ENCODE measurements around the gene HSPA12B. TPM values are rescaled to one million over a fixed set of nuclear protein-coding genes. Genes with fewer than 3 reads are reported as not detected.

Gene HSPA12B
- polyA plus RNA-seq, 1 experiment, result 0.02 TPM

GRCh38 chr20:3727401-3728021, 5.0 kb upstream of the HSPA12B start:
- TF ChIP-seq, protein P1, sequence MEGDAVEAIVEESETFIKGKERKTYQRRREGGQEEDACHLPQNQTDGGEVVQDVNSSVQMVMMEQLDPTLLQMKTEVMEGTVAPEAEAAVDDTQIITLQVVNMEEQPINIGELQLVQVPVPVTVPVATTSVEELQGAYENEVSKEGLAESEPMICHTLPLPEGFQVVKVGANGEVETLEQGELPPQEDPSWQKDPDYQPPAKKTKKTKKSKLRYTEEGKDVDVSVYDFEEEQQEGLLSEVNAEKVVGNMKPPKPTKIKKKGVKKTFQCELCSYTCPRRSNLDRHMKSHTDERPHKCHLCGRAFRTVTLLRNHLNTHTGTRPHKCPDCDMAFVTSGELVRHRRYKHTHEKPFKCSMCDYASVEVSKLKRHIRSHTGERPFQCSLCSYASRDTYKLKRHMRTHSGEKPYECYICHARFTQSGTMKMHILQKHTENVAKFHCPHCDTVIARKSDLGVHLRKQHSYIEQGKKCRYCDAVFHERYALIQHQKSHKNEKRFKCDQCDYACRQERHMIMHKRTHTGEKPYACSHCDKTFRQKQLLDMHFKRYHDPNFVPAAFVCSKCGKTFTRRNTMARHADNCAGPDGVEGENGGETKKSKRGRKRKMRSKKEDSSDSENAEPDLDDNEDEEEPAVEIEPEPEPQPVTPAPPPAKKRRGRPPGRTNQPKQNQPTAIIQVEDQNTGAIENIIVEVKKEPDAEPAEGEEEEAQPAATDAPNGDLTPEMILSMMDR (IDR thresholded peaks at IDR 0.05; ENCODE audit: insufficient read depth, low read depth, low read length), result peak; percentile 8; the same call in 1 of the 2 replicates
- peak; percentile 19 for DNase-seq (ENCODE audit: low read depth)
- Histone ChIP-seq H3K36me3 (ENCODE audit: control insufficient read depth, insufficient read depth, low read length) (no peaks in the 10 kb centered on the region), H3K27me3 (ENCODE audit: control insufficient read depth, insufficient read depth, low read length) (peaks cover 18% of the 10 kb centered on the region), H3K4me3 (ENCODE audit: low read depth, low read length) (0 out of 2 replicates have a peak overlapping the region, but pooled peaks have one; percentile 1)
- ChIA-PET POLR2A (no interaction called here), CTCF (interaction anchor here (1.0 to 3.7 kb wide), 6 partner anchors 10 to 26 kb away, joined by 4 to 21 read pairs (median 5); no protein-coding TSS in a partner anchor)

GRCh38 chr20:3728354-3728753, 4.1 kb upstream of the HSPA12B start:
- Histone ChIP-seq H3K4me3 (ENCODE audit: low read depth, low read length) (no peak overlapping the region), H3K36me3 (ENCODE audit: control insufficient read depth, insufficient read depth, low read length) (no peaks in the 10 kb centered on the region), H3K27me3 (ENCODE audit: control insufficient read depth, insufficient read depth, low read length) (peaks cover 25% of the 10 kb centered on the region)
- no peak for DNase-seq (ENCODE audit: low read depth)
- TF ChIP-seq, protein P1 (IDR thresholded peaks at IDR 0.05; ENCODE audit: insufficient read depth, low read depth, low read length), result no peak
- CTCF ChIA-PET, result interaction anchor here (1.1 to 3.7 kb wide), 7 partner anchors 9 to 25 kb away, joined by 3 to 21 read pairs (median 4); no protein-coding TSS in a partner anchor
- POLR2A ChIA-PET, result no interaction called here

- CTCF ChIA-PET, result interaction anchor here (0.8 to 2.2 kb wide), 7 partner anchors 8 to 27 kb away, joined by 3 to 11 read pairs (median 4); no protein-coding TSS in a partner anchor
- DNase-seq (ENCODE audit: low read depth), result no peak
- no peak overlapping the region for H3K4me3 ChIP-seq (ENCODE audit: low read depth, low read length)
Observed at GRCh38 chr20:3728876-3729275, 3.6 kb upstream of the HSPA12B start.

GRCh38 chr20:3729378-3729777, 3.1 kb upstream of the HSPA12B start:
- peaks cover 32% of the 10 kb centered on the region for H3K27me3 ChIP-seq (ENCODE audit: control insufficient read depth, insufficient read depth, low read length)
- ChIA-PET POLR2A (no interaction called here), CTCF (interaction anchor here (0.8 to 2.2 kb wide), 6 partner anchors 9 to 26 kb away, joined by 3 to 11 read pairs (median 4); no protein-coding TSS in a partner anchor)

More at GRCh38 chr20:3728876-3729275, 3.6 kb upstream of the HSPA12B start:
- TF ChIP-seq, protein P1 (IDR thresholded peaks at IDR 0.05; ENCODE audit: insufficient read depth, low read depth, low read length), result no peak
- Histone ChIP-seq H3K36me3 (ENCODE audit: control insufficient read depth, insufficient read depth, low read length) (no peaks in the 10 kb centered on the region), H3K27me3 (ENCODE audit: control insufficient read depth, insufficient read depth, low read length) (peaks cover 30% of the 10 kb centered on the region)
- POLR2A ChIA-PET, result no interaction called here

More at GRCh38 chr20:3729378-3729777, 3.1 kb upstream of the HSPA12B start:
- DNase-seq (ENCODE audit: low read depth), result no peak
- H3K4me3 ChIP-seq (ENCODE audit: low read depth, low read length), result no peak overlapping the region
- TF ChIP-seq, protein P1 (IDR thresholded peaks at IDR 0.05; ENCODE audit: insufficient read depth, low read depth, low read length), result no peak
- no peaks in the 10 kb centered on the region for H3K36me3 ChIP-seq (ENCODE audit: control insufficient read depth, insufficient read depth, low read length)
